Transverse colon (tissue), 4 donors: ENCODE results near the gene DNAI2. TPM values are rescaled to one million over a fixed set of nuclear protein-coding genes. Genes with fewer than 3 reads are reported as not detected.

Experiments
- DNase-seq: peaks from one replicate; pipeline ENCODE4 v3.0.0-alpha.2; 2019
- H3K27ac ChIP-seq, 4 donors: fragments of 200-600 bp; sonication (generic); 2 replicates each; pipeline ENCODE4 v1.5.1; 2016 to 2018; ENCODE audit warnings: inconsistent platforms in 4 of 4
- H3K27me3 ChIP-seq: fragments of 200-600 bp; sonication (generic); 2 replicates; pipeline ENCODE4 v1.5.1; 2017; ENCODE audit warnings: inconsistent platforms
- H3K36me3 ChIP-seq, 4 donors: fragments of 200-600 bp; sonication (generic); 2 replicates each; pipeline ENCODE4 v1.5.1; 2017 to 2019; ENCODE audit warnings: inconsistent platforms in 4 of 4
- H3K4me1 ChIP-seq, 4 donors: fragments of 200-600 bp; sonication (generic); 2 replicates each; pipeline ENCODE4 v1.5.1; 2017 to 2020; ENCODE audit warnings: inconsistent platforms in 4 of 4
- H3K4me3 ChIP-seq, 4 donors: fragments of 200-600 bp; sonication (generic); 1 replicate in 1 of 4; 2 replicates in 3 of 4; pipeline versions ENCODE4 v1.5.1 to v1.6.1; 2017 to 2019; ENCODE audit warnings: inconsistent platforms in 4 of 4
- H3K9me3 ChIP-seq, 2 donors: fragments of 200-600 bp; sonication (generic); 2 replicates each; pipeline ENCODE4 v1.5.1; 2017 to 2019; ENCODE audit warnings: inconsistent platforms in 2 of 2
- CTCF ChIP-seq, 5 experiments: fragments of 200-600 bp in 3 of 5; fragments of 450-650 bp in 2 of 5; sonication (generic) in 3 of 5; IDR thresholded peaks; 1 replicate in 2 of 5; 2 replicates in 3 of 5; pipeline ENCODE4 v1.5.1; 2016 to 2017; ENCODE audit warnings: antibody characterized with exemption in 5 of 5, inconsistent platforms in 3 of 5, mild to moderate bottlenecking in 2 of 5, moderate library complexity in 1 of 5
- EP300 ChIP-seq: sonication (generic); formaldehyde crosslinking; IDR thresholded peaks from one replicate; pipeline ENCODE4 v1.6.1; 2017; ENCODE audit warnings: antibody characterized with exemption, low read depth
- POLR2A ChIP-seq: fragments of 450-650 bp; IDR thresholded peaks from one replicate; pipeline ENCODE4 v1.6.1; 2016; ENCODE audit warnings: antibody characterized with exemption, mild to moderate bottlenecking, moderate library complexity
- POLR2AphosphoS5 ChIP-seq, 3 donors: sonication (generic); formaldehyde crosslinking; IDR thresholded peaks; one replicate each; pipeline ENCODE4 v1.6.1; 2016; ENCODE audit warnings: antibody characterized with exemption in 3 of 3
- WGBS, 2 donors: methylation state at CpG; one replicate each; pipeline ENCODE4 v1.1.5; 2018; ENCODE audit warnings: low coverage in 1 of 2; 5-methylcytosine and 5-hydroxymethylcytosine counted together
- in situ Hi-C, 4 donors: fragments of 200-750 bp; cut with MboI; loops; one replicate each; pipeline versions ENCODE4 v1.15.0 to v1.15.1; 2017; ENCODE audit warnings: low sequenced_read_pairs in 3 of 4, low pct_ligation_motif_present in 1 of 4, low pct_unique_long_range_greater_than_20kb in 1 of 4
- intact Hi-C: fragments of 100-400 bp; cut with DNase I; formaldehyde crosslinking; loops from one replicate; pipeline ENCODE4 v1.15.1; 2023; ENCODE audit warnings: low total_unique reads
- total RNA-seq, 4 donors: library from RNA; depleted of rRNA; stranded (reverse); fragments of >200 nt; gene quantifications; one replicate each; pipeline ENCODE4 v1.1.0, GENCODE V29; 2016

The DNAI2 gene
- total RNA-seq, 4 donors from 2014 or later, result not detected

- Histone ChIP-seq H3K9me3 (no peaks in the 10 kb centered on the region), H3K4me3 (no peak overlapping the region), H3K36me3 (no peaks in the 10 kb centered on the region), H3K27ac (no peak overlapping the region), H3K27me3 (no peaks in the 10 kb centered on the region), H3K4me1 (no peaks in the 10 kb centered on the region)
- TF ChIP-seq EP300 (no peak), POLR2A (no peak), CTCF (IDR thresholded peaks at IDR 0.05) (no peak), POLR2AphosphoS5 (IDR thresholded peaks at IDR 0.05) (no peak)
- intact Hi-C loops (no loop called here), in situ Hi-C loops (no loop called here)
- WGBS, 2 donors, result 70% methylated on average over 16 of the region's 16 CpGs; no CpG with 5 or more reads in 1 of the 2 donors
- DNase-seq, result no peak
Observed at GRCh38 chr17:74317071-74317470, 43.0 kb downstream of the DNAI2 start.

- 73 to 83% methylated on average over 6 to 10 of the region's 10 CpGs for WGBS, 2 donors
- in situ Hi-C loops, result no loop called here
- intact Hi-C loops, result no loop called here
Observed at GRCh38 chr17:74318391-74318790, 44.4 kb downstream of the DNAI2 start.

GRCh38 chr17:74324521-74324920 is 50.5 kb downstream of the DNAI2 start:
- in situ Hi-C loops (no loop called here), intact Hi-C loops (no loop called here)
- WGBS, 2 donors, result 74 to 78% methylated on average over 3 to 6 of the region's 6 CpGs
- Histone ChIP-seq H3K4me3 (no peak overlapping the region), H3K36me3 (no peaks in the 10 kb centered on the region), H3K4me1 (peaks cover 0 to 21% (median 13%) of the 10 kb centered on the region in 4 donors), H3K27me3 (peaks cover 38% of the 10 kb centered on the region), H3K9me3 (no peaks in the 10 kb centered on the region), H3K27ac (no peak overlapping the region)
- TF ChIP-seq POLR2AphosphoS5 (IDR thresholded peaks at IDR 0.05), result no peak
- TF ChIP-seq CTCF (IDR thresholded peaks at IDR 0.05), result no peak
- no peak for TF ChIP-seq EP300
- TF ChIP-seq POLR2A, result no peak
- no peak for DNase-seq

More at GRCh38 chr17:74318391-74318790, 44.4 kb downstream of the DNAI2 start:
- no peak overlapping the region for H3K4me3 ChIP-seq
- no peak overlapping the region for H3K27ac ChIP-seq
- no peaks in the 10 kb centered on the region for H3K4me1 ChIP-seq
- no peaks in the 10 kb centered on the region for H3K36me3 ChIP-seq
- no peak for DNase-seq
- no peaks in the 10 kb centered on the region for H3K9me3 ChIP-seq
- H3K27me3 ChIP-seq, result no peaks in the 10 kb centered on the region
- TF ChIP-seq POLR2AphosphoS5 (IDR thresholded peaks at IDR 0.05), result no peak
- TF ChIP-seq POLR2A, result no peak
- TF ChIP-seq EP300, result no peak
- no peak for TF ChIP-seq CTCF (IDR thresholded peaks at IDR 0.05)

- no peaks in the 10 kb centered on the region for H3K9me3 ChIP-seq
- H3K27me3 ChIP-seq, result peaks cover 38% of the 10 kb centered on the region
- intact Hi-C loops (no loop called here), in situ Hi-C loops (no loop called here)
- TF ChIP-seq CTCF (IDR thresholded peaks at IDR 0.05) (no peak), POLR2A (no peak), POLR2AphosphoS5 (IDR thresholded peaks at IDR 0.05) (no peak), EP300 (no peak)
- H3K4me1 ChIP-seq, result peaks cover 0 to 21% (median 13%) of the 10 kb centered on the region in 4 donors
- H3K36me3 ChIP-seq, result no peaks in the 10 kb centered on the region
- peak overlapping the region in 1 of 4 donors; percentile 17 for H3K27ac ChIP-seq
- DNase-seq, result no peak
- WGBS, 2 donors, result 41% methylated on average over 11 of the region's 11 CpGs; no CpG with 5 or more reads in 1 of the 2 donors
- peak overlapping the region in 1 of 4 donors; percentile 44 for H3K4me3 ChIP-seq
Observed at GRCh38 chr17:74325376-74325742, 51.3 kb downstream of the DNAI2 start.
